Head of caudate nucleus (tissue), 42 donors: ENCODE measurements around the gene PRKCE.

Experiments used
- DNase-seq, 42 donors: peaks; one replicate each; pipeline versions ENCODE4 v3.0.0 to v3.0.0-alpha.2; 2020 to 2021; ENCODE audit warnings: mixed read lengths in 7 of 42
- intact Hi-C: fragments of 100-400 bp; cut with DNase I; formaldehyde crosslinking; loops from one replicate; pipeline ENCODE4 v1.15.0; 2022

The PRKCE gene

GRCh38 chr2:45651415-45652089 lies at the start of gene PRKCE:
Gene PRKCE, plus strand, starts transcription at chr2:45651675.
- peak in 40 of 42 donors; percentile 33 to 84 (median 64) for DNase-seq
- intact Hi-C loops, result no loop called here

GRCh38 chr2:45602624-45603023 lies 48.9 kb upstream of the PRKCE start:
- no peak for DNase-seq
- intact Hi-C loops, result no loop called here

GRCh38 chr2:45605116-45605515 lies 46.4 kb upstream of the PRKCE start:
- intact Hi-C loops, result no loop called here
- DNase-seq, result no peak

- intact Hi-C loops, result no loop called here
- no peak for DNase-seq
Observed at GRCh38 chr2:45606796-45607195, 44.7 kb upstream of the PRKCE start.

GRCh38 chr2:45607701-45608100 lies 43.8 kb upstream of the PRKCE start:
- intact Hi-C loops, result no loop called here
- DNase-seq, result no peak

GRCh38 chr2:45610281-45611019 lies 41.0 kb upstream of the PRKCE start:
- DNase-seq, result peak; percentile 22 to 87 (median 64)
- intact Hi-C loops, result no loop called here

GRCh38 chr2:45611020-45611859 lies 40.2 kb upstream of the PRKCE start, which contains the start of gene SRBD1:
Gene SRBD1, minus strand, starts transcription at chr2:45611267. Its CDS starts 5,826 bp downstream, at chr2:45605441.
- DNase-seq, result peak; percentile 88 to 98 (median 94)
- intact Hi-C loops, result no loop called here

- intact Hi-C loops, result no loop called here
- DNase-seq, result no peak
Observed at GRCh38 chr2:45612285-45612684, 39.2 kb upstream of the PRKCE start.

GRCh38 chr2:45612731-45613130 lies 38.7 kb upstream of the PRKCE start:
- intact Hi-C loops, result no loop called here
- no peak for DNase-seq

- intact Hi-C loops, result no loop called here
- peak in 7 of 42 donors; percentile 2 to 29 (median 10) for DNase-seq
Observed at GRCh38 chr2:45614330-45614729, 37.1 kb upstream of the PRKCE start.

- intact Hi-C loops, result no loop called here
- no peak for DNase-seq
Observed at GRCh38 chr2:45614871-45615415, 36.5 kb upstream of the PRKCE start.

- intact Hi-C loops, result no loop called here
- DNase-seq, result no peak
Observed at GRCh38 chr2:45616658-45617411, 34.6 kb upstream of the PRKCE start.

- no peak for DNase-seq
- intact Hi-C loops, result no loop called here
Observed at GRCh38 chr2:45617496-45617895, 34.0 kb upstream of the PRKCE start.

GRCh38 chr2:45622336-45623075 lies 29.0 kb upstream of the PRKCE start:
- no peak for DNase-seq
- intact Hi-C loops, result no loop called here

GRCh38 chr2:45623098-45623497 lies 28.4 kb upstream of the PRKCE start:
- intact Hi-C loops, result no loop called here
- DNase-seq, result no peak

GRCh38 chr2:45625824-45626223 lies 25.7 kb upstream of the PRKCE start:
- intact Hi-C loops, result no loop called here
- no peak for DNase-seq

GRCh38 chr2:45626387-45627221 lies 24.9 kb upstream of the PRKCE start:
- DNase-seq, result no peak
- intact Hi-C loops, result no loop called here
